LNCAP (cell line): ENCODE data around the gene DTX2.

ENCODE experiments used
- TF ChIP-seq, protein P1 (sequence below): fragments of 450-650 bp; IDR thresholded peaks from 2 replicates; pipeline ENCODE4 v1.5.1; 2017; ENCODE audit warnings: mild to moderate bottlenecking

The DTX2 gene

GRCh38 chr7:76428149-76428823 is 33.2 kb upstream of the DTX2 start:
- TF ChIP-seq, protein P1, sequence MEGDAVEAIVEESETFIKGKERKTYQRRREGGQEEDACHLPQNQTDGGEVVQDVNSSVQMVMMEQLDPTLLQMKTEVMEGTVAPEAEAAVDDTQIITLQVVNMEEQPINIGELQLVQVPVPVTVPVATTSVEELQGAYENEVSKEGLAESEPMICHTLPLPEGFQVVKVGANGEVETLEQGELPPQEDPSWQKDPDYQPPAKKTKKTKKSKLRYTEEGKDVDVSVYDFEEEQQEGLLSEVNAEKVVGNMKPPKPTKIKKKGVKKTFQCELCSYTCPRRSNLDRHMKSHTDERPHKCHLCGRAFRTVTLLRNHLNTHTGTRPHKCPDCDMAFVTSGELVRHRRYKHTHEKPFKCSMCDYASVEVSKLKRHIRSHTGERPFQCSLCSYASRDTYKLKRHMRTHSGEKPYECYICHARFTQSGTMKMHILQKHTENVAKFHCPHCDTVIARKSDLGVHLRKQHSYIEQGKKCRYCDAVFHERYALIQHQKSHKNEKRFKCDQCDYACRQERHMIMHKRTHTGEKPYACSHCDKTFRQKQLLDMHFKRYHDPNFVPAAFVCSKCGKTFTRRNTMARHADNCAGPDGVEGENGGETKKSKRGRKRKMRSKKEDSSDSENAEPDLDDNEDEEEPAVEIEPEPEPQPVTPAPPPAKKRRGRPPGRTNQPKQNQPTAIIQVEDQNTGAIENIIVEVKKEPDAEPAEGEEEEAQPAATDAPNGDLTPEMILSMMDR = no peak

DNA sequence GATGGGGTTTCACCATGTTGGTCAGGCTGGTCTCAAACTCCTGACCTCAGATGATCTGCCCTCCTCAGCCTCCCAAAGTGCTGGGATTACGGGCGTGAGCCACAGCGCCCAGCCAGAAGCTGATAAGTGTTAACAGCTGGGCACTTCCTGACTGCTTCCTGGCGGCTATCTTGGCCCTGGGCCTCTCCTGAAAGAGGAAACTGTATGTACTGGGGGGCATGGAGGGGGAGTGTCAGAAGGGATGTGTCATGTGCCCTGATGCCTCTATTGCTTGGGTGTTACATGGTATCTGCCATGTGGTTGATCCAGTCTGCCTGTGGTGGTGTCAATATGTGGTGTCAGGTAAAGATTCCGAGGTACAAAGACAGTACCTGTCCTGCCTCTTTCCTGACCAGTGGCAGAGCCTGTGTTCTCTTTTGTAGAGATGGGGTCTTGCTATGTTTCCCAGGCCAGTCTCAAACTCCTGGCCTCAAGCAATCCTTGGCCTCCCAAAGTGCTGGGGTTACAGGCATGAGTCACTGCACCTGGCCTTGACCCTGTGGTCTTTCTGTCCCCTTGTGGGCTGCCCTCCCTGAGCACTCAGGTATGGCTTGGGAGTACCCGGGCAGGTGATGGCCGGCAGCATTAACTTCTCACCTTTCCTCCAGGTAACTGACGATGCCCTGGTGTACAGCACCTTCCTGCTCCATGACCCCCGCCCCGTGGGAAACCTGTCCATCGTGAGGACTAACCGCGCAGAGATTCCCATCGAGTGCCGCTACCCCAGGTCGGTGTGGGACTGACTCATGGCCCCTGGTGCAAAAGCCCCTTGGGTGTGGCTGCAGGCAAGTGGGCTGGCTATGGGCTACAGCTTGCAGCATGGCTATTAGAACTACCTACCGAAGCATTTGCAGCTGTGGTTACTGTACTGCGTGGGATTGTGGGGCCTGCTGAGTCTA is 32.4 kb upstream of the DTX2 start:
- TF ChIP-seq, protein P1 = no peak

DNA sequence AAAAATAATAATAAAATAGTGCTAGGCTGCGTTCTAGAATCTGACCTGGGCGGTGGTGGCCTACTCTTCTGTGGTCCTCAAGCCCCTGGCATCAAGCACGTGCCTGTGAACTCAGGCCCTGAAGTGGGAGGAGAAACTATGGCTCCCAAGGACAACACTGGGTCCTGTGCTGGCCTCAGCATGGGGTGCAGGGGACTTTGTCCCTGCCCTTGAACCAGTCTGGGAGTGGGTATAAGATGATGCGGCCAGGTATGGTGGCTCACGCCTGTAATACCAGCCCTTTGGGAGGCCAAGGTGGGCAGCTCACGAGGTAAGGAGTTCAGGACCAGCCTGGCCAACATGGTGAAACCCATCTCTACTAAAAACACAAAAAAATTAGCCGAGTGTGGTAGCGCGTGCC is 31.3 kb upstream of the DTX2 start:
- TF ChIP-seq, protein P1 = no peak

DNA sequence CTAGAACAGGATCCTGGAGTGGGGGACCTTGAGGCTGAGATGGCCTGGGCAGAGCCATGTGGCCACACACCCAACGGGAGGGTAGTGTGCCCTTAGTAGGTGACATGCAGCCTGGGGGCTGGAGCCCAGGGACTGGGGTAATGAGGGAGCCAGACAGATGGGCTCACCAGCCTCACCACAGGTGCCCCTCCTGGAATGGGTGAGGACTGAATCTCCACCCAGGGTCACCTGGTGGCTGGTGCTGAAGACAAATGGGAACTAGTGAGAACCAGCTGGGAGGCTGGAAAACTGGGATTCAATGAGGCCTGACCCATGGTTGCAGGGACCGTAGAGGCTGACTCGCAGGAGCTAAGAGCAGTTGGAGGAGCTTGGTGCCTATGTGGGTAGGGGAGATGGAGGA is 30.7 kb upstream of the DTX2 start:
- TF ChIP-seq, protein P1 = no peak

DNA sequence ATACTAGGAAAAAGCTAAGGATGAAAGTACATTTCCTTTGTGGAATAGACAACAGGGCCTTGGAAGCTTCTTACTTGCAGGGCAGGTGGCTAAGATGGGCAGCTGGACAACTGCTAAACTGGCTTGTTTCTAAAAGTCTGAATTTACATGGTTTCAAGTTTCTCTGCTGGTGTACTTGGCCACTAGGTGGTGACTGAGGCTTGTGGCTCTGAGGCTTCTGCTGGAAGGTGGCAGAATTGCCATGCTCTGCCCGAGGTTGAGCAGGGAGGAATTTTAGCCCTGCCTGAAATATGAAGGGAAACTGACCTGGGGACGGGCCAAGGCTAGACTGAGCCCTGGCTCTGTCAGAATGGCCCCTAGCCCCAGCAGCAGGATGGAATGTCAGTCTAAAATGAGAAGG is 23.6 kb upstream of the DTX2 start:
- TF ChIP-seq, protein P1 = peak; percentile 38; the same call in 1 of the 2 replicates

DNA sequence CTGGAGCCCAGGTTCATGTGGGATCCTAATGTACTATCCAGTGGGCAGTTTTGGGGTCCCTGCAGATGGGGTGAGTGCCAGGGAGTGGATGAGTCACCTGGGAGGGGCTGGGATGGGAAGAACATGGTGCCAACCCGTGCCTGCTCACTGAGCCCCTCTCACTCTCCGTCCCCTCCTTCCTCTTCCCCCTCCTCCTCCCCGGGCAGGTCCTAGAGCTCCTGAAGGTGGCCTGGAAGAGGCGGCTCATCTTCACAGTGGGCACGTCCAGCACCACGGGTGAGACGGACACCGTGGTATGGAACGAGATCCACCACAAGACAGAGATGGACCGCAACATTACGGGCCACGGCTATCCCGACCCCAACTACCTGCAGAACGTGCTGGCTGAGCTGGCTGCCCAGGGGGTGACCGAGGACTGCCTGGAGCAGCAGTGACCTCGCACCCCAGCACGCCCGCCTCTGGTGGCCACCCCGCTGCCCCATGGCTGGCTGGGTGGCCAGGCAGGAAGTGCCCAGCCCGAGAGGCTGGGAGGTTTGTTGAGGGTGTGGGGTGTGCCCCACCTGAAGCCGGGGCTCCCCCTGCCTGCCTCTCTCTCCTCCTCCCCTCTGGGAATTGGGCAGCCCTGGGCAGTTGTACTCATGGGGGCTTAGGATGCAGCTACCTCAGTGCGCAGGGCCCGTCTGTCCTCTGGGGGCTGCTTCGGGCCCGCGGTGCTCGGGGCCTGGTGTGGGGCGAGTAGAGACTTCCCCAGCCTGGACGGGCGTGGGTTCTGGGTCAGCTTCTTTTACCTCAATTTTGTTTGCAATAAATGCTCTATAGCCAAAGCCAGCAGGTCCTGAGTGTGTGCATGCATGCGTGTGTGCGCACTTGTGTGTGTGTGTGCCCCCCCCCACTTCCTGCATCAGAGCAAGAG is 43.9 kb downstream of the DTX2 start:
- TF ChIP-seq, protein P1 = no peak

- TF ChIP-seq, protein P1 = no peak
Measured at GRCh38 chr7:76506081-76506440, 44.6 kb downstream of the DTX2 start.
